Measurements from ENCODE around the gene CDC14A.

- TF ChIP-seq CTCF (IDR thresholded peaks at IDR 0.05; ENCODE audit: poor library complexity), result no peak
- no peak for TF ChIP-seq EZH2phosphoT487 (IDR thresholded peaks at IDR 0.05; ENCODE audit: low read depth, severe bottlenecking, unreplicated experiment)
Observed at GRCh38 chr1:100354971-100355394, 2.7 kb downstream of the CDC14A start.

Measured in hepatocyte (in vitro differentiated cells).